ENCODE results near the gene FAM199X. TPM values are rescaled to one million over a fixed set of nuclear protein-coding genes. Genes with fewer than 3 reads are reported as not detected.

Gene FAM199X
- total and polyA plus RNA-seq, 2 experiments from 2014 or later: 11.0 to 18.7 TPM

DNA sequence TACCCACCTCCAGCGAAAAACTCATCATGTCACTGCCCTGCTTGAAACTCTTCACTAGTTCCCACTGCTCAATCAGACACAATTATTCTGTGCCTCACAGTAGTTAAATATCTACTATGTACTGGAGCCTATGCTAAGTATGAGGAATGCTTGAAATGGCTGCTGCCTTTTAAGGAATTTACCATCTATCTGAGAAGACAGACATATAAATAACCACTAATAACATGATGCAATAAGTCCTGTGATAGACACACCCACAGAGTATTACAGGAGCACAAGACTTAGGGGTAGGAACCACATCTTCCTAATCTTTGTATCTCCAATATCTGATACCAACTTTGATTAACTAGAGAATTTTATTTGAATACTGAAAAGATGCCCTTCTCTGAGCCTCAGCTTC lies 30.6 kb upstream of the FAM199X start:
- no peak overlapping the region for H3K27ac Mint-ChIP-seq
- H3K4me1 Mint-ChIP-seq: no peaks in the 10 kb centered on the region; the same call in 2 of the 3 replicates
- Histone ChIP-seq H3K36me3 (ENCODE audit: insufficient read depth) (no peaks in the 10 kb centered on the region), H2AFZ (no peak overlapping the region), H3F3A (replicated peaks; ENCODE audit: low read depth) (no peaks in the 10 kb centered on the region), H3K4me3 (no peak overlapping the region), H4K20me1 (replicated peaks; ENCODE audit: insufficient read depth) (no peaks in the 10 kb centered on the region), H3K4me2 (no peak overlapping the region), H3K27me3 (ENCODE audit: insufficient read depth) (no peaks in the 10 kb centered on the region), H3K4me1 (ENCODE audit: insufficient read depth) (no peaks in the 10 kb centered on the region), H3K79me2 (replicated peaks; ENCODE audit: insufficient read depth) (no peaks in the 10 kb centered on the region), H3K27ac (ENCODE audit: low read depth) (no peak overlapping the region), H3K9me2 (ENCODE audit: insufficient read depth) (no peaks in the 10 kb centered on the region)
- H3K4me3 Mint-ChIP-seq: no peak overlapping the region
- no peaks in the 10 kb centered on the region for H3K9me3 Mint-ChIP-seq
- H3K36me3 Mint-ChIP-seq (ENCODE audit: low read depth): no peaks in the 10 kb centered on the region
- DNase-seq (ENCODE audit: low spot score) (no peak), ATAC-seq (no peak)
- H3K27me3 Mint-ChIP-seq (ENCODE audit: insufficient read depth, low read depth, poor library complexity): no peaks in the 10 kb centered on the region
- TF ChIP-seq ZNF331 (CRISPR knock-in tag; IDR thresholded peaks at IDR 0.05; ENCODE audit: low read depth) (no peak), ZNF114 (CRISPR knock-in tag; IDR thresholded peaks at IDR 0.05) (no peak), POLR2AphosphoS5 (IDR thresholded peaks at IDR 0.05; ENCODE audit: low read depth) (no peak)

DNA sequence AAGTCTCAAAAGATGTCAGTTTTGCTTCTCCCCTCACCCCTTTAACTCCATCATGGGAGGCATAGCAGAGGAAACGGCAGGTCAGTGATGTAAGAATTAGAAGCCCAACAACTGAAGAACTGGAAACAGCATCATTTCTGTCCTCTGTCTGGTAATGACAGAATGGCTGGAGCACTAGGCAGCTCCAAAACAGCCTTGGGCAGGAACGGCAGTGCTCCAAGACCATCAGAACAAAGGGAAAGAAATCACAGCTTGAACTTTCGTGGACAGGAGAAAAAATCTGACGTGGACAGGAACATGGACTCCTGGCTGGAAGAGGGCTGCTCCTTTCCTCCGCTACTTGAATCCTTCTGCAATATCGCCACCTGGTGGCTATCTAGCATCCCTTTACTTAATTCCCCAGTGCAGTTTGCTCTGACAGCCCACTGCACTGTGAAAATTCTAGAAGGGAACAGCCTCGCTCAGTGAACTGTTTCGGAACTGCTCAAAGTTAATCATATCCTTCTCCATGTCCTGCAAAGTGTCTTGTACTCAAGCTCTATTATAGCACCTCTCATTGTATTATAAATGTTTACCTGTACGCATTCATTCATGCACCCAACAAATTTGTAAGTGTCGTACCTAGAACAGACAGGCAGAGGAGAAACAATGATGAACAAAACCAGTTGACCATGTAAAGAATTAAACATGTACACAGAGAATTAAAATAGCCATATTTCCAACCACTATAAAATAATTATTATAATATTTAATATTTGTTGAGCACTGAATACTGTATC lies 29.8 kb upstream of the FAM199X start:
- no peaks in the 10 kb centered on the region; the same call in 2 of the 3 replicates for H3K4me1 Mint-ChIP-seq
- no peaks in the 10 kb centered on the region for H3K9me2 ChIP-seq (ENCODE audit: insufficient read depth)
- no peaks in the 10 kb centered on the region for H3K4me1 ChIP-seq (ENCODE audit: insufficient read depth)
- H3K4me3 Mint-ChIP-seq: peak overlapping the region; percentile 62
- TF ChIP-seq, protein P1, sequence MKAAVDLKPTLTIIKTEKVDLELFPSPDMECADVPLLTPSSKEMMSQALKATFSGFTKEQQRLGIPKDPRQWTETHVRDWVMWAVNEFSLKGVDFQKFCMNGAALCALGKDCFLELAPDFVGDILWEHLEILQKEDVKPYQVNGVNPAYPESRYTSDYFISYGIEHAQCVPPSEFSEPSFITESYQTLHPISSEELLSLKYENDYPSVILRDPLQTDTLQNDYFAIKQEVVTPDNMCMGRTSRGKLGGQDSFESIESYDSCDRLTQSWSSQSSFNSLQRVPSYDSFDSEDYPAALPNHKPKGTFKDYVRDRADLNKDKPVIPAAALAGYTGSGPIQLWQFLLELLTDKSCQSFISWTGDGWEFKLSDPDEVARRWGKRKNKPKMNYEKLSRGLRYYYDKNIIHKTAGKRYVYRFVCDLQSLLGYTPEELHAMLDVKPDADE (IDR thresholded peaks at IDR 0.05): no peak
- TF ChIP-seq, protein P2, sequence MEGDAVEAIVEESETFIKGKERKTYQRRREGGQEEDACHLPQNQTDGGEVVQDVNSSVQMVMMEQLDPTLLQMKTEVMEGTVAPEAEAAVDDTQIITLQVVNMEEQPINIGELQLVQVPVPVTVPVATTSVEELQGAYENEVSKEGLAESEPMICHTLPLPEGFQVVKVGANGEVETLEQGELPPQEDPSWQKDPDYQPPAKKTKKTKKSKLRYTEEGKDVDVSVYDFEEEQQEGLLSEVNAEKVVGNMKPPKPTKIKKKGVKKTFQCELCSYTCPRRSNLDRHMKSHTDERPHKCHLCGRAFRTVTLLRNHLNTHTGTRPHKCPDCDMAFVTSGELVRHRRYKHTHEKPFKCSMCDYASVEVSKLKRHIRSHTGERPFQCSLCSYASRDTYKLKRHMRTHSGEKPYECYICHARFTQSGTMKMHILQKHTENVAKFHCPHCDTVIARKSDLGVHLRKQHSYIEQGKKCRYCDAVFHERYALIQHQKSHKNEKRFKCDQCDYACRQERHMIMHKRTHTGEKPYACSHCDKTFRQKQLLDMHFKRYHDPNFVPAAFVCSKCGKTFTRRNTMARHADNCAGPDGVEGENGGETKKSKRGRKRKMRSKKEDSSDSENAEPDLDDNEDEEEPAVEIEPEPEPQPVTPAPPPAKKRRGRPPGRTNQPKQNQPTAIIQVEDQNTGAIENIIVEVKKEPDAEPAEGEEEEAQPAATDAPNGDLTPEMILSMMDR (conservative IDR thresholded peaks at IDR 0.05; ENCODE audit: low read depth in 2 of 2): peak; percentile 57 to 74
- TF ChIP-seq, protein P3, sequence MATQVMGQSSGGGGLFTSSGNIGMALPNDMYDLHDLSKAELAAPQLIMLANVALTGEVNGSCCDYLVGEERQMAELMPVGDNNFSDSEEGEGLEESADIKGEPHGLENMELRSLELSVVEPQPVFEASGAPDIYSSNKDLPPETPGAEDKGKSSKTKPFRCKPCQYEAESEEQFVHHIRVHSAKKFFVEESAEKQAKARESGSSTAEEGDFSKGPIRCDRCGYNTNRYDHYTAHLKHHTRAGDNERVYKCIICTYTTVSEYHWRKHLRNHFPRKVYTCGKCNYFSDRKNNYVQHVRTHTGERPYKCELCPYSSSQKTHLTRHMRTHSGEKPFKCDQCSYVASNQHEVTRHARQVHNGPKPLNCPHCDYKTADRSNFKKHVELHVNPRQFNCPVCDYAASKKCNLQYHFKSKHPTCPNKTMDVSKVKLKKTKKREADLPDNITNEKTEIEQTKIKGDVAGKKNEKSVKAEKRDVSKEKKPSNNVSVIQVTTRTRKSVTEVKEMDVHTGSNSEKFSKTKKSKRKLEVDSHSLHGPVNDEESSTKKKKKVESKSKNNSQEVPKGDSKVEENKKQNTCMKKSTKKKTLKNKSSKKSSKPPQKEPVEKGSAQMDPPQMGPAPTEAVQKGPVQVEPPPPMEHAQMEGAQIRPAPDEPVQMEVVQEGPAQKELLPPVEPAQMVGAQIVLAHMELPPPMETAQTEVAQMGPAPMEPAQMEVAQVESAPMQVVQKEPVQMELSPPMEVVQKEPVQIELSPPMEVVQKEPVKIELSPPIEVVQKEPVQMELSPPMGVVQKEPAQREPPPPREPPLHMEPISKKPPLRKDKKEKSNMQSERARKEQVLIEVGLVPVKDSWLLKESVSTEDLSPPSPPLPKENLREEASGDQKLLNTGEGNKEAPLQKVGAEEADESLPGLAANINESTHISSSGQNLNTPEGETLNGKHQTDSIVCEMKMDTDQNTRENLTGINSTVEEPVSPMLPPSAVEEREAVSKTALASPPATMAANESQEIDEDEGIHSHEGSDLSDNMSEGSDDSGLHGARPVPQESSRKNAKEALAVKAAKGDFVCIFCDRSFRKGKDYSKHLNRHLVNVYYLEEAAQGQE (IDR thresholded peaks at IDR 0.05; ENCODE audit: unreplicated experiment): no peak
- 0 out of 2 replicates have a peak overlapping the region, but pooled peaks have one; percentile 35 for H3K4me3 ChIP-seq
- H3K27me3 Mint-ChIP-seq (ENCODE audit: insufficient read depth, low read depth, poor library complexity): no peaks in the 10 kb centered on the region
- H3K27ac Mint-ChIP-seq: no peak overlapping the region
- no peak overlapping the region; the same call in 1 of the 2 replicates for H3K4me2 ChIP-seq
- no peaks in the 10 kb centered on the region for H3K79me2 ChIP-seq (replicated peaks; ENCODE audit: insufficient read depth)
- no peak overlapping the region for H2AFZ ChIP-seq
- no peaks in the 10 kb centered on the region for H3K27me3 ChIP-seq (ENCODE audit: insufficient read depth)
- ATAC-seq (peak; percentile 88), DNase-seq (ENCODE audit: low spot score) (peak; percentile 86)
- H4K20me1 ChIP-seq (replicated peaks; ENCODE audit: insufficient read depth): no peaks in the 10 kb centered on the region
- no peaks in the 10 kb centered on the region for H3F3A ChIP-seq (replicated peaks; ENCODE audit: low read depth)
- no peaks in the 10 kb centered on the region for H3K36me3 ChIP-seq (ENCODE audit: insufficient read depth)
- H3K27ac ChIP-seq (ENCODE audit: low read depth): no peak overlapping the region
- no peaks in the 10 kb centered on the region for H3K36me3 Mint-ChIP-seq (ENCODE audit: low read depth)
- no peaks in the 10 kb centered on the region for H3K9me3 Mint-ChIP-seq

All from GM23338 (cell line).